Mesenchymal stem cell (in vitro differentiated cells and primary cell): ENCODE measurements around the gene EXOC1.
A peak's percentile ranks its signal among the peaks of the same experiment; 100 is the strongest.

Source experiments
- DNase-seq: peaks from one replicate; pipeline ENCODE4 v3.0.0-alpha.2; 2013
- H2AFZ ChIP-seq: one replicate; pipeline ENCODE4 v1.6.1; 2013; ENCODE audit warnings: low read depth, mild to moderate bottlenecking, control low read depth, inconsistent platforms, low read length, moderate library complexity
- H2AK5ac ChIP-seq: 2 replicates; pipeline ENCODE4 v1.6.1; 2013; ENCODE audit warnings: low read length, moderate library complexity, mild to moderate bottlenecking, inconsistent platforms; ENCODE audit not compliant: severe bottlenecking
- H2BK120ac ChIP-seq: one replicate; pipeline ENCODE4 v1.6.1; 2013; ENCODE audit warnings: low read depth, mild to moderate bottlenecking, inconsistent platforms, low read length, moderate library complexity
- H2BK12ac ChIP-seq, 2 experiments: one replicate each; pipeline ENCODE4 v1.6.1; 2013; ENCODE audit warnings: inconsistent platforms in 2 of 2, low read length in 2 of 2, mild to moderate bottlenecking in 2 of 2, moderate library complexity in 2 of 2, control low read depth in 1 of 2
- H2BK15ac ChIP-seq: one replicate; pipeline ENCODE4 v1.6.1; 2013; ENCODE audit warnings: mild to moderate bottlenecking, low read depth, inconsistent platforms; ENCODE audit not compliant: poor library complexity, severe bottlenecking
- H2BK5ac ChIP-seq: 2 replicates; pipeline ENCODE4 v1.6.1; 2013; ENCODE audit warnings: low read depth, mild to moderate bottlenecking, low read length, control low read depth, inconsistent platforms; ENCODE audit not compliant: poor library complexity, severe bottlenecking
- H3K14ac ChIP-seq, 2 experiments: one replicate each; pipeline ENCODE4 v1.6.1; 2013; ENCODE audit warnings: inconsistent platforms in 2 of 2, low read length in 2 of 2, control low read depth in 1 of 2, mild to moderate bottlenecking in 1 of 2, moderate library complexity in 1 of 2
- H3K18ac ChIP-seq, 2 experiments: one replicate each; pipeline ENCODE4 v1.6.1; 2013; ENCODE audit warnings: inconsistent platforms in 2 of 2, low read length in 2 of 2, control low read depth in 1 of 2, low read depth in 1 of 2, mild to moderate bottlenecking in 1 of 2
- H3K23ac ChIP-seq, 2 experiments: one replicate each; pipeline ENCODE4 v1.6.1; 2013; ENCODE audit warnings: inconsistent platforms in 2 of 2, low read length in 2 of 2, mild to moderate bottlenecking in 2 of 2, moderate library complexity in 2 of 2, control low read depth in 1 of 2
- H3K27ac ChIP-seq: 2 replicates; pipeline ENCODE4 v1.5.1; 2013; ENCODE audit warnings: mild to moderate bottlenecking, moderate library complexity, low read length, control low read depth, inconsistent platforms; ENCODE audit not compliant: poor library complexity, severe bottlenecking
- H3K27me3 ChIP-seq, 2 experiments: 2 replicates each; pipeline versions ENCODE4 v1.6.1 to v1.7.0; 2013; ENCODE audit warnings: low read length in 2 of 2, mild to moderate bottlenecking in 2 of 2, moderate library complexity in 2 of 2, control low read depth in 1 of 2, inconsistent platforms in 1 of 2; ENCODE audit not compliant: control insufficient read depth in 1 of 2, insufficient read depth in 1 of 2
- H3K36me3 ChIP-seq, 2 experiments: 2 replicates each; pipeline versions ENCODE4 v1.6.1 to v1.7.0; 2013; ENCODE audit warnings: low read length in 2 of 2, control low read depth in 1 of 2, inconsistent platforms in 1 of 2, low read depth in 1 of 2, mild to moderate bottlenecking in 1 of 2; ENCODE audit not compliant: insufficient read depth in 2 of 2, control insufficient read depth in 1 of 2
- H3K4ac ChIP-seq, 2 experiments: one replicate each; pipeline ENCODE4 v1.6.1; 2013; ENCODE audit warnings: inconsistent platforms in 2 of 2, low read length in 2 of 2, mild to moderate bottlenecking in 2 of 2, moderate library complexity in 2 of 2, control low read depth in 1 of 2, low read depth in 1 of 2
- H3K4me1 ChIP-seq: 2 replicates; pipeline ENCODE4 v1.6.1; 2013; ENCODE audit warnings: low read depth, low read length, control low read depth; ENCODE audit not compliant: control insufficient read depth, insufficient read depth
- H3K4me2 ChIP-seq: 2 replicates; pipeline ENCODE4 v1.6.1; 2013; ENCODE audit warnings: low read length, mild to moderate bottlenecking, inconsistent platforms; ENCODE audit not compliant: poor library complexity, severe bottlenecking
- H3K4me3 ChIP-seq, 2 experiments: 2 replicates each; pipeline versions ENCODE4 v1.5.1 to v1.7.0; 2013; ENCODE audit warnings: low read length in 2 of 2, mild to moderate bottlenecking in 2 of 2, control low read depth in 1 of 2, low read depth in 1 of 2; ENCODE audit not compliant: insufficient read depth in 1 of 2
- H3K79me1 ChIP-seq: replicated peaks from 2 replicates; pipeline ENCODE4 v1.6.1; 2013; ENCODE audit warnings: mild to moderate bottlenecking, control low read depth, low read length, inconsistent platforms; ENCODE audit not compliant: poor library complexity, severe bottlenecking
- H3K9ac ChIP-seq: 2 replicates; pipeline ENCODE4 v1.7.0; 2013; ENCODE audit warnings: mild to moderate bottlenecking, low read length, moderate library complexity
- H3K9me3 ChIP-seq: 2 replicates; pipeline ENCODE4 v1.7.0; 2013; ENCODE audit warnings: mild to moderate bottlenecking, low read length; ENCODE audit not compliant: control insufficient read depth
- H4K8ac ChIP-seq: one replicate; pipeline ENCODE4 v1.6.1; 2013; ENCODE audit warnings: inconsistent platforms, mild to moderate bottlenecking, low read length, moderate library complexity
- H4K91ac ChIP-seq: one replicate; pipeline ENCODE4 v1.6.1; 2013; ENCODE audit warnings: mild to moderate bottlenecking, low read length, inconsistent platforms
- WGBS: methylation state at CpG from one replicate; pipeline ENCODE4 v1.1.7; 2013; ENCODE audit warnings: mixed read lengths; 5-methylcytosine and 5-hydroxymethylcytosine counted together

The EXOC1 gene

DNA sequence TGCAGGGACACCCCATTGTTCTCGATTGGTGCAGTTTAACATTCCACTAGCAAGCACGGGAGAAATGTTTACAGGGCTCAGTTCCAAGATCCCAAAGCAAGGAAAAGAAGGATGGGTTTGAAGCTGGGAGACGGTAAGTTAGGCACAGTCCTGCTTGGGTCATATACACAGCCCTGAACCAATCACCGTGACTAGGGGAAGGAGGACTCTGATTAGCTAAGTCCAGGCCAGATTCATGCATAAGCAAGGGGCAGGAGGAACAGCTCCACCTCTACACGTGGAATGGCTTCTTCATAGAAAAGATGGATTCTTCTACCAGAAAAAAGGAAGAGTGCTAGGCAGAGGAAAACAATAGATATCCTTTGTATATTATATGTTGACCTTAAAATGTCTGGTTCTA, 44.8 kb upstream of the EXOC1 start:
- H3K4me3 ChIP-seq, result no peak overlapping the region
- no peak overlapping the region for H3K4ac ChIP-seq
- H3K14ac ChIP-seq, result no peak overlapping the region
- no peaks in the 10 kb centered on the region for H3K79me1 ChIP-seq
- no peak overlapping the region for H2BK12ac ChIP-seq
- H2BK120ac ChIP-seq, result no peak overlapping the region
- no peak overlapping the region for H3K23ac ChIP-seq
- H3K27me3 ChIP-seq, result peaks cover 0 to 12% of the 10 kb centered on the region in 2 experiments
- H4K8ac ChIP-seq, result no peak overlapping the region
- H2AFZ ChIP-seq, result no peak overlapping the region
- H2AK5ac ChIP-seq, result no peak overlapping the region
- H3K18ac ChIP-seq, result no peak overlapping the region
- no peaks in the 10 kb centered on the region for H3K4me1 ChIP-seq
- H3K27ac ChIP-seq, result no peak overlapping the region
- no peak for DNase-seq
- H3K4me2 ChIP-seq, result no peak overlapping the region
- H2BK5ac ChIP-seq, result no peak overlapping the region
- H4K91ac ChIP-seq, result no peak overlapping the region
- 91% methylated on average over 5 of the region's 5 CpGs for WGBS
- H3K9ac ChIP-seq, result no peak overlapping the region
- no peak overlapping the region for H2BK15ac ChIP-seq
- no peaks in the 10 kb centered on the region for H3K36me3 ChIP-seq
- no peaks in the 10 kb centered on the region for H3K9me3 ChIP-seq

DNA sequence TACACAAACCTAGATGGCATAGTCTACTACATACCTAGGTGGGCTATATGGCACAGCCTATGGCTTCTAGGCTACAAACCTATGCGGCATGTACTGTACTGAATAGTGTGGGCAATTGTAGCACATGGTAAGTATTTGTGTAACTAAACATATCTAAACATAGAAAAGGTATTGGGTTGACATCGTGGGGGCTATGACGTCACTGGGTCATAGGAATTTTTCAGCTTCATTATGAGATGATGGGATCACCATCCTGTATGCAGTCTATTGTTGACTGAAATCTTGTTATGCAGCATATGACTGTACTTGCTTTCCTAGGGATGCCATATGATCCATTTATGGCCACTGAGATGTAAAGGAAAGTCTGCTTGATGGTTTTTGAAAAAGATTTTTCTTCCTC, 35.8 kb upstream of the EXOC1 start:
- Histone ChIP-seq H3K36me3 (no peaks in the 10 kb centered on the region), H4K8ac (no peak overlapping the region), H3K18ac (no peak overlapping the region), H3K9me3 (no peaks in the 10 kb centered on the region), H3K9ac (no peak overlapping the region), H2BK120ac (no peak overlapping the region), H3K79me1 (no peaks in the 10 kb centered on the region), H4K91ac (no peak overlapping the region), H3K14ac (no peak overlapping the region), H2BK12ac (no peak overlapping the region), H3K4me2 (no peak overlapping the region), H3K4me3 (no peak overlapping the region), H2BK5ac (no peak overlapping the region), H3K23ac (no peak overlapping the region), H2AFZ (no peak overlapping the region), H3K27ac (no peak overlapping the region), H2AK5ac (no peak overlapping the region), H3K4ac (no peak overlapping the region), H2BK15ac (no peak overlapping the region), H3K4me1 (peaks cover 3% of the 10 kb centered on the region), H3K27me3 (no peaks in the 10 kb centered on the region)
- DNase-seq, result no peak
- WGBS, result 93% methylated on average over 3 of the region's 3 CpGs

DNA sequence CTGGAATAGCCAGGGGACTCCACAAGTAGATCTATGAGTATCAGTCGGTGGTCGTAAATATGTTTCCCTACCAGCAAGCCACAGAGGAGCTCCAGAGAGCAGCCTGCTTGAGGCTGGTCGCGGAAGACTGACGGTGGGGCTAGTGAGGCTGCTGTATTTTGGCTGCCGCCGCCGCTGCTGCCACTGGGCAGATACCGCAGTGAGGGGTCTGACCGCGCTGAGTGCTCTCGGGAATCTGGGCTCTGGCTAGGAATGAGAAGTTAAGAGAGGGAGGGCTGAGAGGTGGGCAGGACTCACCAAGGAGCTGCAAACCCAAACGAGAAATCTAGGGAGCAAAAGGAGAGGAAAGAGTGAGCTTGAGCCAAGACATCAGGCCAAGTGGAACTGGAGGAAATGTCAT, 33.8 kb upstream of the EXOC1 start, which contains the start of gene EXOC1L:
Gene EXOC1L (plus strand): TSS at position 157 of the 400 bp plus-strand sequence. CDS start 237 bp downstream, at position 394.
- 7% methylated on average over 13 of the region's 13 CpGs for WGBS
- no peak within 1 kb of the TSS for H2BK5ac ChIP-seq
- H3K9ac ChIP-seq, result peak within 1 kb of the TSS; percentile 65

DNA sequence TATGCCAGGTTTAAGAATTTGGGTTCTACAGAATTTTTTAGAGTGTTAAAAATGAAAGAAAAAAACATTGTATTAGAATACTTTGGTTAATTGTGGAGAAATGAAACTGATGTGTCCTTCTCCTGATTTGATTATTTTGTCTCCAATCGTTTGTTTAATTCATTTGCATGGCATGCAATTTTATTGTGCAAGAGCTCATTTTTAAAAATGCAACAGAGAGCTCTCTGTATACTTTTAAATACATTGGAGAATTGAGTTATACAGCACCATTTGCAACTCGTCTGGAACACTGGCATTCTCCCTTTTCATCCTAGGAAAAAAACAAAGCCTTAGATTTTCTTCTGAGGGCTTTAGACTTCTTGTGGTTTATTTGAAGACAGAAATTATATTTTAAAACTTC, 33.2 kb upstream of the EXOC1 start:
- Histone ChIP-seq H3K4me2 (no peak overlapping the region), H2BK5ac (no peak overlapping the region), H4K8ac (no peak overlapping the region), H3K36me3 (no peaks in the 10 kb centered on the region), H3K4me3 (peak overlapping the region in 1 of 2 experiments; percentile 77), H3K27ac (no peak overlapping the region), H3K14ac (no peak overlapping the region), H3K9me3 (no peaks in the 10 kb centered on the region), H2AFZ (no peak overlapping the region), H3K18ac (no peak overlapping the region), H3K4me1 (peaks cover 3% of the 10 kb centered on the region), H3K79me1 (no peaks in the 10 kb centered on the region), H3K27me3 (no peaks in the 10 kb centered on the region), H2BK15ac (no peak overlapping the region), H3K4ac (no peak overlapping the region), H4K91ac (no peak overlapping the region), H3K23ac (no peak overlapping the region), H2AK5ac (no peak overlapping the region), H3K9ac (peak overlapping the region; percentile 65), H2BK12ac (no peak overlapping the region), H2BK120ac (no peak overlapping the region)
- WGBS, result 80% methylated on average over 1 of the region's 2 CpGs
- no peak for DNase-seq

More for the DNA sequence above, 33.8 kb upstream of the EXOC1 start, which contains the start of gene EXOC1L:
- no peak within 1 kb of the TSS for H2AK5ac ChIP-seq
- no peaks in the 10 kb centered on the region for H3K9me3 ChIP-seq
- no peak within 1 kb of the TSS for H2BK120ac ChIP-seq
- H3K27ac ChIP-seq, result no peak within 1 kb of the TSS
- no peak within 1 kb of the TSS for H4K91ac ChIP-seq
- H3K4me3 ChIP-seq, result peak within 1 kb of the TSS in 1 of 2 experiments; percentile 77
- H3K14ac ChIP-seq, result no peak within 1 kb of the TSS
- DNase-seq, result peak; percentile 41
- peaks cover 3% of the 10 kb centered on the region for H3K4me1 ChIP-seq
- no peaks in the 10 kb centered on the region for H3K36me3 ChIP-seq
- H2BK15ac ChIP-seq, result no peak within 1 kb of the TSS
- no peak within 1 kb of the TSS for H2BK12ac ChIP-seq
- H3K18ac ChIP-seq, result no peak within 1 kb of the TSS
- peak within 1 kb of the TSS; percentile 94 for H2AFZ ChIP-seq
- H3K23ac ChIP-seq, result no peak within 1 kb of the TSS
- no peaks in the 10 kb centered on the region for H3K27me3 ChIP-seq
- no peak within 1 kb of the TSS for H3K4ac ChIP-seq
- H3K4me2 ChIP-seq, result peak within 1 kb of the TSS; percentile 57
- H4K8ac ChIP-seq, result peak within 1 kb of the TSS; percentile 21
- no peaks in the 10 kb centered on the region for H3K79me1 ChIP-seq
